GM12878 (cell line): ENCODE measurements around the gene SLC6A11. TPM values are rescaled to one million over a fixed set of nuclear protein-coding genes. Genes with fewer than 3 reads are reported as not detected.

Experiments used
- ATAC-seq: fragments of 200-7000 bp; cut with Tn5 transposase; 3 replicates; pipeline ENCODE4 v1.9.1; 2020; ENCODE audit warnings: mild to moderate bottlenecking, moderate library complexity
- BruUV-seq: library from RNA; stranded (reverse); fragments of 400-500 nt; replicated peaks from 2 replicates; lab custom pipeline; 2021; lab: Mats Ljungman, UMichigan
- CTCF ChIA-PET: fragments of 300-600 bp; sonication (Branson Sonifier 250); formaldehyde crosslinking; extraction: SDS; loops from one replicate; lab custom pipeline; 2021; ENCODE audit warnings: inconsistent platforms; lab: Yijun Ruan, JAX
- POLR2A ChIA-PET: fragments of 350-600 bp; formaldehyde crosslinking; extraction: SDS; loops from one replicate; lab custom pipeline; 2021; ENCODE audit warnings: inconsistent platforms; lab: Charles Lee
- RAD21 ChIA-PET: fragments of 300-600 bp; sonication (Branson Sonifier 250); formaldehyde crosslinking; loops from one replicate; lab custom pipeline; 2023; ENCODE audit warnings: antibody characterized with exemption; ENCODE audit not compliant: unreplicated experiment; lab: Charles Lee
- SMC1A ChIA-PET: fragments of 300-600 bp; sonication (Branson Sonifier 250); formaldehyde crosslinking; loops from one replicate; lab custom pipeline; 2023; ENCODE audit not compliant: unreplicated experiment, uncharacterized antibody; lab: Charles Lee
- DNase-seq: peaks from one replicate; pipeline ENCODE4 v3.0.0-alpha.2; 2011; ENCODE audit warnings: low read depth, low spot score
- FAIRE-seq: peaks from 3 replicates; lab custom pipeline; 2011; peaks lifted over from hg19 to GRCh38; lab: Jason Lieb, UNC
- H2AFZ ChIP-seq: 2 replicates; pipeline ENCODE4 v1.6.0; 2011; ENCODE audit warnings: low read depth, low read length, control low read depth; ENCODE audit not compliant: control insufficient read depth
- H3K27ac ChIP-seq: 2 replicates; pipeline ENCODE4 v1.5.1; 2011; ENCODE audit warnings: control low read depth; ENCODE audit not compliant: control insufficient read depth, insufficient read depth
- H3K27me3 ChIP-seq, 2 experiments: replicated peaks in 1 of 2; 2 replicates each; pipeline versions ENCODE4 v1.6.0 to v1.6.1; 2011; ENCODE audit warnings: low read length in 1 of 2; ENCODE audit not compliant: control insufficient read depth in 2 of 2, insufficient read depth in 2 of 2
- H3K36me3 ChIP-seq, 2 experiments: 2 replicates each; pipeline ENCODE4 v1.5.1; 2011; ENCODE audit warnings: low read length in 1 of 2; ENCODE audit not compliant: control insufficient read depth in 2 of 2, insufficient read depth in 2 of 2
- H3K4me1 ChIP-seq: 2 replicates; pipeline ENCODE4 v1.6.1; 2011; ENCODE audit warnings: mild to moderate bottlenecking, low read length, moderate library complexity, mixed read lengths; ENCODE audit not compliant: control insufficient read depth, insufficient read depth
- H3K4me2 ChIP-seq: 2 replicates; pipeline ENCODE4 v1.6.0; 2011; ENCODE audit warnings: control low read depth; ENCODE audit not compliant: control insufficient read depth, insufficient read depth
- H3K4me3 ChIP-seq: fragments of 200-600 bp; sonication (generic); 2 replicates; pipeline ENCODE4 v1.5.1; 2016
- H3K79me2 ChIP-seq: 2 replicates; pipeline ENCODE4 v1.6.0; 2011; ENCODE audit warnings: low read length; ENCODE audit not compliant: control insufficient read depth, insufficient read depth
- H3K9ac ChIP-seq: 2 replicates; pipeline ENCODE4 v1.8.0; 2011; ENCODE audit warnings: low read length, control low read depth, mixed read lengths; ENCODE audit not compliant: control insufficient read depth, insufficient read depth
- H3K9me3 ChIP-seq: replicated peaks from 3 replicates; pipeline ENCODE4 v1.5.1; 2011; ENCODE audit warnings: mild to moderate bottlenecking, low read length; ENCODE audit not compliant: control insufficient read depth, insufficient read depth
- H4K20me1 ChIP-seq: 2 replicates; pipeline ENCODE4 v1.6.0; 2011; ENCODE audit not compliant: control insufficient read depth, insufficient read depth
- ELK1 ChIP-seq: IDR thresholded peaks from 2 replicates; pipeline ENCODE4 v1.6.1; 2012; ENCODE audit warnings: low read depth, low read length, improper control_type of control experiment
- NFXL1 ChIP-seq: fragments of 450-650 bp; IDR thresholded peaks from 2 replicates; pipeline ENCODE4 v1.6.1; 2017; ENCODE audit warnings: antibody characterized with exemption, mild to moderate bottlenecking, borderline replicate concordance
- NKRF ChIP-seq: fragments of 450-650 bp; conservative IDR thresholded peaks from 2 replicates; pipeline ENCODE4 v1.6.1; 2017; ENCODE audit warnings: mild to moderate bottlenecking, moderate library complexity
- NRF1 ChIP-seq: conservative IDR thresholded peaks from 2 replicates; pipeline ENCODE4 v1.6.1; 2011; ENCODE audit warnings: mild to moderate bottlenecking, low read depth, low read length, improper control_type of control experiment
- PAX8 ChIP-seq: fragments of 450-650 bp; IDR thresholded peaks from 2 replicates; pipeline ENCODE4 v1.6.1; 2017; ENCODE audit warnings: mild to moderate bottlenecking, moderate library complexity
- RB1 ChIP-seq: fragments of 450-650 bp; formaldehyde crosslinking; IDR thresholded peaks from 2 replicates; pipeline ENCODE4 v1.6.1; 2017; ENCODE audit warnings: mild to moderate bottlenecking, borderline replicate concordance
- RBBP5 ChIP-seq: fragments of 200-600 bp; sonication (generic); conservative IDR thresholded peaks from 2 replicates; pipeline ENCODE4 v1.6.1; 2016
- SIN3A ChIP-seq: IDR thresholded peaks from 2 replicates; pipeline ENCODE4 v1.6.1; 2012; ENCODE audit warnings: low read depth, low read length, improper control_type of control experiment
- SMAD1 ChIP-seq: fragments of 450-650 bp; IDR thresholded peaks from 2 replicates; pipeline ENCODE4 v1.6.1; 2018; ENCODE audit warnings: mild to moderate bottlenecking, low read depth; ENCODE audit not compliant: partially characterized antibody
- STAT1 ChIP-seq: fragments of 450-650 bp; conservative IDR thresholded peaks from 2 replicates; pipeline ENCODE4 v1.6.1; 2014; ENCODE audit warnings: antibody characterized with exemption, mild to moderate bottlenecking
- ZBTB33 ChIP-seq: fragments of 450-650 bp; IDR thresholded peaks from 2 replicates; pipeline ENCODE4 v1.6.1; 2017; ENCODE audit warnings: mild to moderate bottlenecking
- WGBS: methylation state at CpG from one replicate; pipeline ENCODE4 v1.1.6; 2016; ENCODE audit warnings: low lambda C conversion rate; ENCODE audit not compliant: insufficient replicate concordance, insufficient coverage; ENCODE audit errors: missing lambda C conversion rate; 5-methylcytosine and 5-hydroxymethylcytosine counted together
- in situ Hi-C: fragments of 300-500 bp; cut with MboI; formaldehyde crosslinking; loops from 9 replicates; pipeline ENCODE4 v1.14.3; 2018; ENCODE audit warnings: mixed read lengths
- intact Hi-C: fragments of 100-400 bp; cut with micrococcal nuclease; formaldehyde crosslinking; loops from one replicate; pipeline ENCODE4 v1.14.2; 2022; ENCODE audit not compliant: unreplicated experiment
- polyA plus RNA-seq, 11 experiments: library from polyadenylated mRNA; depleted of rRNA in 4 of 11; unstranded in 6 of 11; stranded (reverse) in 5 of 11; fragments of >200 nt; fragmentation: Nextera tagmentation in 4 of 11; fragmentation: Illumina TruSeq in 1 of 11; extraction: Ambion mirVana in 4 of 11; extraction: Trizol in 1 of 11; gene quantifications; 1 replicate in 1 of 11; 2 replicates in 10 of 11; pipeline versions ENCODE4 v1.2.1 to v1.2.3, GENCODE V29; 2011 to 2016; ENCODE audit warnings: inconsistent platforms in 2 of 11, missing spikeins in 2 of 11, low read depth in 1 of 11
- total RNA-seq, 4 experiments: library from RNA; depleted of rRNA in 3 of 4; stranded (reverse); fragments of >200 nt in 3 of 4; fragmentation: Illumina TruSeq in 1 of 4; extraction: Trizol in 1 of 4; gene quantifications; 2 replicates each; pipeline versions ENCODE4 v1.2.1 to v1.2.3, GENCODE V29; 2013 to 2021

The SLC6A11 gene
- total and polyA plus RNA-seq, 10 of the 15 experiments (the other 5 are each of a cell fraction or from before 2014, with no cell fraction given) = not detected

- in situ Hi-C loops = no loop called here
- ChIA-PET RAD21 (no interaction called here), SMC1A (no interaction called here), POLR2A (no interaction called here), CTCF (no interaction called here)
- Histone ChIP-seq H3K79me2 (no peaks in the 10 kb centered on the region), H3K4me3 (no peak overlapping the region), H2AFZ (no peak overlapping the region), H3K4me1 (no peaks in the 10 kb centered on the region), H3K4me2 (no peak overlapping the region), H4K20me1 (no peaks in the 10 kb centered on the region), H3K9ac (no peak overlapping the region), H3K9me3 (no peaks in the 10 kb centered on the region), H3K36me3 (no peaks in the 10 kb centered on the region), H3K27ac (no peak overlapping the region), H3K27me3 (no peaks in the 10 kb centered on the region; a peak in 1 of 4 replicates)
- DNase-seq (no peak), FAIRE-seq (no peak), ATAC-seq (no peak)
- 31% methylated on average over 7 of the region's 8 CpGs for WGBS
- no TSS peak for BruUV-seq
- intact Hi-C loops = no loop called here
- no peak for TF ChIP-seq RBBP5
- no peak for TF ChIP-seq ZBTB33
- no peak for TF ChIP-seq PAX8
- no peak for TF ChIP-seq ELK1
- TF ChIP-seq RB1 = no peak
- no peak for TF ChIP-seq NKRF
- no peak for TF ChIP-seq SMAD1
- TF ChIP-seq NRF1 = no peak
- TF ChIP-seq NFXL1 = no peak
- TF ChIP-seq SIN3A = no peak
- TF ChIP-seq STAT1 = no peak
Observed at GRCh38 chr3:10774825-10775224, 41.2 kb upstream of the SLC6A11 start.
